Choroid plexus epithelial cell (primary cell): ENCODE data around the gene CROCC.
"Not testable (repeated sequence)": the region's sequence is repeated elsewhere in the genome, so short reads cannot be mapped to it uniquely, and the experiment has no call there.

Experiments
- DNase-seq: peaks from one replicate; pipeline ENCODE4 v3.0.0-alpha.2; 2010; ENCODE audit warnings: low read depth
- H3K4me3 ChIP-seq: 2 replicates; pipeline ENCODE4 v1.5.1; 2011; ENCODE audit warnings: low read depth, mild to moderate bottlenecking, control low read depth, low read length, moderate library complexity
- CTCF ChIP-seq: conservative IDR thresholded peaks from 2 replicates; pipeline ENCODE4 v1.5.1; 2011; ENCODE audit warnings: low read depth, mild to moderate bottlenecking, control low read depth, inconsistent platforms, low read length, moderate library complexity

The CROCC gene

GRCh38 chr1:16915627-16915973, 6.1 kb upstream of the CROCC start:
- DNase-seq: peak; percentile 72
- H3K4me3 ChIP-seq: no peak overlapping the region
- peak; percentile 63 for TF ChIP-seq CTCF

- not testable (repeated sequence) for H3K4me3 ChIP-seq, DNase-seq
These were observed 5.5 kb upstream of the CROCC start for GRCh38 chr1:16916036-16916880.

GRCh38 chr1:16918371-16918770, 3.4 kb upstream of the CROCC start:
- DNase-seq: no peak
- TF ChIP-seq CTCF: no peak
- no peak overlapping the region for H3K4me3 ChIP-seq

GRCh38 chr1:16918936-16919665, 2.6 kb upstream of the CROCC start:
- H3K4me3 ChIP-seq, DNase-seq: not testable (repeated sequence)

GRCh38 chr1:16920951-16921350, 780 bp upstream of the CROCC start:
- TF ChIP-seq CTCF: no peak
- DNase-seq: no peak
- H3K4me3 ChIP-seq: no peak overlapping the region

- H3K4me3 ChIP-seq: no peak overlapping the region
- no peak for DNase-seq
- no peak for TF ChIP-seq CTCF
These were observed 735 bp downstream of the CROCC start for GRCh38 chr1:16922466-16922865.

- H3K4me3 ChIP-seq: no peak overlapping the region
- TF ChIP-seq CTCF: no peak
- DNase-seq: no peak
These were observed 1.2 kb downstream of the CROCC start for GRCh38 chr1:16922885-16923431.
